ENCODE results near the gene FER. TPM values are rescaled to one million over a fixed set of nuclear protein-coding genes. Genes with fewer than 3 reads are reported as not detected.

Gene FER
- total RNA-seq, 2 experiments from 2014 or later = 9.4 to 10.0 TPM

- H3K79me2 ChIP-seq (ENCODE audit: insufficient read depth, low read depth, low read length) = no peaks in the 10 kb centered on the region
- ChIA-PET CTCF (ENCODE audit: unreplicated experiment) (no interaction called here), POLR2A (interaction anchor here (0.5 to 1.4 kb wide), 3 partner anchors 55 to 202 kb away, joined by 3 to 4 read pairs (median 3); no protein-coding TSS in a partner anchor)
- H3K4me1 ChIP-seq (ENCODE audit: insufficient read depth, low read length, poor library complexity, severe bottlenecking) = no peaks in the 10 kb centered on the region
- BruUV-seq (replicated peaks) = no TSS peak
- H3K36me3 ChIP-seq (ENCODE audit: insufficient read depth, low read length) = no peaks in the 10 kb centered on the region
- no peak for DNase-seq (ENCODE audit: low spot score)
- no peak overlapping the region for H3K4me2 ChIP-seq (ENCODE audit: low read length)
- H3K9me2 ChIP-seq (ENCODE audit: insufficient read depth, low read length) = no peaks in the 10 kb centered on the region
- no peaks in the 10 kb centered on the region for H3K9me3 ChIP-seq (ENCODE audit: low read length)
- no peak overlapping the region for H2AFZ ChIP-seq (ENCODE audit: low read length)
- intact Hi-C loops (cut with micrococcal nuclease; ENCODE audit: unreplicated experiment) = no loop called here
- H3K4me3 ChIP-seq (ENCODE audit: low read depth, low read length, poor library complexity, severe bottlenecking) = no peak overlapping the region
- TF ChIP-seq CTCF (conservative IDR thresholded peaks at IDR 0.05; ENCODE audit: low read length) = no peak
- no peak for TF ChIP-seq EZH2phosphoT487 (IDR thresholded peaks at IDR 0.05; ENCODE audit: borderline replicate concordance, low read depth, low read length)
- H3K27ac ChIP-seq (ENCODE audit: low read depth, low read length, poor library complexity, severe bottlenecking) = no peak overlapping the region
- no peaks in the 10 kb centered on the region for H4K20me1 ChIP-seq (ENCODE audit: insufficient read depth, low read length)
Observed at GRCh38 chr5:109192027-109192426, 444.3 kb downstream of the FER start.

GRCh38 chr5:109192555-109193281 lies 445.0 kb downstream of the FER start:
- Histone ChIP-seq H4K20me1 (ENCODE audit: insufficient read depth, low read length) (no peaks in the 10 kb centered on the region), H2AFZ (ENCODE audit: low read length) (no peak overlapping the region), H3K9me2 (ENCODE audit: insufficient read depth, low read length) (no peaks in the 10 kb centered on the region), H3K4me1 (ENCODE audit: insufficient read depth, low read length, poor library complexity, severe bottlenecking) (no peaks in the 10 kb centered on the region), H3K4me2 (ENCODE audit: low read length) (no peak overlapping the region), H3K4me3 (ENCODE audit: low read depth, low read length, poor library complexity, severe bottlenecking) (no peak overlapping the region), H3K79me2 (ENCODE audit: insufficient read depth, low read depth, low read length) (no peaks in the 10 kb centered on the region), H3K9me3 (ENCODE audit: low read length) (no peaks in the 10 kb centered on the region), H3K27ac (ENCODE audit: low read depth, low read length, poor library complexity, severe bottlenecking) (no peak overlapping the region), H3K36me3 (ENCODE audit: insufficient read depth, low read length) (no peaks in the 10 kb centered on the region)
- intact Hi-C loops (cut with micrococcal nuclease; ENCODE audit: unreplicated experiment) = no loop called here
- ChIA-PET POLR2A (interaction anchor here (0.5 to 1.4 kb wide), 3 partner anchors 55 to 201 kb away, joined by 3 to 4 read pairs (median 3); no protein-coding TSS in a partner anchor), CTCF (ENCODE audit: unreplicated experiment) (no interaction called here)
- TF ChIP-seq EZH2phosphoT487 (IDR thresholded peaks at IDR 0.05; ENCODE audit: borderline replicate concordance, low read depth, low read length) = no peak
- TF ChIP-seq CTCF (conservative IDR thresholded peaks at IDR 0.05; ENCODE audit: low read length) = no peak
- no peak for DNase-seq (ENCODE audit: low spot score)
- no TSS peak for BruUV-seq (replicated peaks)

GRCh38 chr5:109195667-109196066 lies 448.0 kb downstream of the FER start:
- no peaks in the 10 kb centered on the region for H4K20me1 ChIP-seq (ENCODE audit: insufficient read depth, low read length)
- no peak overlapping the region for H3K4me3 ChIP-seq (ENCODE audit: low read depth, low read length, poor library complexity, severe bottlenecking)
- no peak overlapping the region for H3K4me2 ChIP-seq (ENCODE audit: low read length)
- ChIA-PET POLR2A (no interaction called here), CTCF (ENCODE audit: unreplicated experiment) (no interaction called here)
- no peak overlapping the region for H3K27ac ChIP-seq (ENCODE audit: low read depth, low read length, poor library complexity, severe bottlenecking)
- H3K9me3 ChIP-seq (ENCODE audit: low read length) = no peaks in the 10 kb centered on the region
- no peak overlapping the region for H2AFZ ChIP-seq (ENCODE audit: low read length)
- no peak for DNase-seq (ENCODE audit: low spot score)
- BruUV-seq (replicated peaks) = no TSS peak
- TF ChIP-seq CTCF (conservative IDR thresholded peaks at IDR 0.05; ENCODE audit: low read length) (no peak), EZH2phosphoT487 (IDR thresholded peaks at IDR 0.05; ENCODE audit: borderline replicate concordance, low read depth, low read length) (no peak)
- no peaks in the 10 kb centered on the region for H3K79me2 ChIP-seq (ENCODE audit: insufficient read depth, low read depth, low read length)
- no peaks in the 10 kb centered on the region for H3K9me2 ChIP-seq (ENCODE audit: insufficient read depth, low read length)
- no peaks in the 10 kb centered on the region for H3K36me3 ChIP-seq (ENCODE audit: insufficient read depth, low read length)
- no peaks in the 10 kb centered on the region for H3K4me1 ChIP-seq (ENCODE audit: insufficient read depth, low read length, poor library complexity, severe bottlenecking)
- intact Hi-C loops (cut with micrococcal nuclease; ENCODE audit: unreplicated experiment) = no loop called here

Measured in OCI-LY7 (cell line).